H1 (cell line): ENCODE data around the gene PAX3. TPM values are rescaled to one million over a fixed set of nuclear protein-coding genes. Genes with fewer than 3 reads are reported as not detected.

ENCODE experiments used
- BCL11A ChIP-seq, 2 experiments: IDR thresholded peaks; one replicate each; pipeline ENCODE4 v1.6.1; 2011; ENCODE audit warnings: low read depth in 2 of 2, low read length in 2 of 2, mild to moderate bottlenecking in 2 of 2
- CEBPB ChIP-seq: IDR thresholded peaks from 2 replicates; pipeline ENCODE4 v1.6.1; 2012; ENCODE audit warnings: low read depth, low read length
- GTF2F1 ChIP-seq: IDR thresholded peaks from 2 replicates; pipeline ENCODE4 v1.6.1; 2012; ENCODE audit warnings: low read depth, low read length, improper control_type of control experiment, borderline replicate concordance
- NANOG ChIP-seq: IDR thresholded peaks from 2 replicates; pipeline ENCODE4 v1.6.1; 2011; ENCODE audit warnings: low read length, low read depth, mild to moderate bottlenecking, inconsistent platforms; ENCODE audit not compliant: insufficient read depth, poor library complexity, severe bottlenecking
- RBBP5 ChIP-seq: IDR thresholded peaks from 2 replicates; pipeline ENCODE4 v1.7.1; 2012; ENCODE audit warnings: low read depth, mild to moderate bottlenecking, inconsistent platforms, low read length, moderate library complexity, borderline replicate concordance
- SAP30 ChIP-seq: fragments of 300-600 bp; sonication (generic); IDR thresholded peaks from 2 replicates; pipeline ENCODE4 v1.7.1; 2012; ENCODE audit warnings: low read length, moderate library complexity, mild to moderate bottlenecking, inconsistent platforms; ENCODE audit not compliant: insufficient read depth, insufficient replicate concordance
- SP1 ChIP-seq: IDR thresholded peaks from 2 replicates; pipeline ENCODE4 v1.6.1; 2011; ENCODE audit warnings: low read depth, low read length
- SRF ChIP-seq: IDR thresholded peaks from 2 replicates; pipeline ENCODE4 v1.6.1; 2011; ENCODE audit warnings: mild to moderate bottlenecking, low read depth, low read length, moderate library complexity
- TEAD4 ChIP-seq: IDR thresholded peaks from 2 replicates; pipeline ENCODE4 v1.6.1; 2012; ENCODE audit warnings: low read depth, low read length, inconsistent platforms, mixed read lengths
- polyA plus RNA-seq, 7 experiments: library from polyadenylated mRNA; depleted of rRNA in 3 of 7; stranded (reverse) in 5 of 7; unstranded in 2 of 7; fragments of >200 nt in 5 of 7; fragments of 200-250 nt in 2 of 7; gene quantifications; 1 replicate in 5 of 7; 2 replicates in 1 of 7; 4 replicates in 1 of 7; pipeline versions ENCODE4 v1.2.1 to v1.2.3, GENCODE V29; 2011 to 2013; ENCODE audit warnings: missing spikeins in 2 of 7, mixed read lengths in 2 of 7
- total RNA-seq: library from RNA; stranded (reverse); fragmentation: NEBNext Ultra II Directional; extraction: Animal tissue kit (Norgen Biotek cat#: 25700); gene quantifications from 2 replicates; pipeline ENCODE4 v1.2.1, GENCODE V29; 2021
- TF ChIP-seq, protein P1 (sequence below): IDR thresholded peaks from 2 replicates; pipeline ENCODE4 v1.6.1; 2012; ENCODE audit warnings: inconsistent platforms
- TF ChIP-seq, protein P2 (sequence below): IDR thresholded peaks from 2 replicates; pipeline ENCODE4 v1.6.1; 2011; ENCODE audit warnings: low read length, improper control_type of control experiment

PAX3 gene
- total and polyA plus RNA-seq, 2 of the 8 experiments (the other 6 are each of a cell fraction or from before 2014, with no cell fraction given) = 0.33 TPM; not detected in 1

- TF ChIP-seq, protein P1, sequence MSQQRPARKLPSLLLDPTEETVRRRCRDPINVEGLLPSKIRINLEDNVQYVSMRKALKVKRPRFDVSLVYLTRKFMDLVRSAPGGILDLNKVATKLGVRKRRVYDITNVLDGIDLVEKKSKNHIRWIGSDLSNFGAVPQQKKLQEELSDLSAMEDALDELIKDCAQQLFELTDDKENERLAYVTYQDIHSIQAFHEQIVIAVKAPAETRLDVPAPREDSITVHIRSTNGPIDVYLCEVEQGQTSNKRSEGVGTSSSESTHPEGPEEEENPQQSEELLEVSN = no peak
- TF ChIP-seq CEBPB (no peak), BCL11A (IDR thresholded peaks at IDR 0.05; ENCODE audit: low read depth in 2 of 2, low read length in 2 of 2) (no peak), SP1 (no peak), RBBP5 (no peak), NANOG (no peak), SAP30 (no peak), SRF (no peak), TEAD4 (no peak), GTF2F1 (no peak)
- TF ChIP-seq, protein P2, sequence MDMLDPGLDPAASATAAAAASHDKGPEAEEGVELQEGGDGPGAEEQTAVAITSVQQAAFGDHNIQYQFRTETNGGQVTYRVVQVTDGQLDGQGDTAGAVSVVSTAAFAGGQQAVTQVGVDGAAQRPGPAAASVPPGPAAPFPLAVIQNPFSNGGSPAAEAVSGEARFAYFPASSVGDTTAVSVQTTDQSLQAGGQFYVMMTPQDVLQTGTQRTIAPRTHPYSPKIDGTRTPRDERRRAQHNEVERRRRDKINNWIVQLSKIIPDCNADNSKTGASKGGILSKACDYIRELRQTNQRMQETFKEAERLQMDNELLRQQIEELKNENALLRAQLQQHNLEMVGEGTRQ = no peak
These were observed 38.1 kb upstream of the PAX3 start (continued) for GRCh38 chr2:222336931-222337330.
